Stimulated activated CD4-positive, alpha-beta T cell treated with anti-CD3 and anti-CD28 coated beads, TNF-alpha, amount 100 ng/mL, for 4 hours (primary cell): ENCODE measurements around the gene TMEM25.
A peak's percentile ranks its signal among the peaks of the same experiment; 100 is the strongest.
"Not testable (repeated sequence)": the region's sequence is repeated elsewhere in the genome, so short reads cannot be mapped to it uniquely, and the experiment has no call there.

Source experiments
- DNase-seq, 3 experiments: peaks; one replicate each; pipeline ENCODE4 v3.0.0-alpha.2; 2020; ENCODE audit warnings: low read depth in 3 of 3

Gene TMEM25

DNA sequence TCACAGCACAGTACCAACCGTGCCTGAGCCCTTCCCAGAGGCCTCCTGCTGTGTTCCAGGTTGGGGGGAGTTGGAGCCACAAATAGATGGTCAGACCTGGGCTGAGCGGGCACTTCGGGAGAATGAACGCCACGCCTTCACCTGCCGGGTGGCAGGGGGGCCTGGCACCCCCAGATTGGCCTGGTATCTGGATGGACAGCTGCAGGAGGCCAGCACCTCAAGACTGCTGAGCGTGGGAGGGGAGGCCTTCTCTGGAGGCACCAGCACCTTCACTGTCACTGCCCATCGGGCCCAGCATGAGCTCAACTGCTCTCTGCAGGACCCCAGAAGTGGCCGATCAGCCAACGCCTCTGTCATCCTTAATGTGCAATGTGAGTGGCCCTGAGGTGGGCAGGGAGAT lies 1.1 kb downstream of the TMEM25 start:
- no peak for DNase-seq

DNA sequence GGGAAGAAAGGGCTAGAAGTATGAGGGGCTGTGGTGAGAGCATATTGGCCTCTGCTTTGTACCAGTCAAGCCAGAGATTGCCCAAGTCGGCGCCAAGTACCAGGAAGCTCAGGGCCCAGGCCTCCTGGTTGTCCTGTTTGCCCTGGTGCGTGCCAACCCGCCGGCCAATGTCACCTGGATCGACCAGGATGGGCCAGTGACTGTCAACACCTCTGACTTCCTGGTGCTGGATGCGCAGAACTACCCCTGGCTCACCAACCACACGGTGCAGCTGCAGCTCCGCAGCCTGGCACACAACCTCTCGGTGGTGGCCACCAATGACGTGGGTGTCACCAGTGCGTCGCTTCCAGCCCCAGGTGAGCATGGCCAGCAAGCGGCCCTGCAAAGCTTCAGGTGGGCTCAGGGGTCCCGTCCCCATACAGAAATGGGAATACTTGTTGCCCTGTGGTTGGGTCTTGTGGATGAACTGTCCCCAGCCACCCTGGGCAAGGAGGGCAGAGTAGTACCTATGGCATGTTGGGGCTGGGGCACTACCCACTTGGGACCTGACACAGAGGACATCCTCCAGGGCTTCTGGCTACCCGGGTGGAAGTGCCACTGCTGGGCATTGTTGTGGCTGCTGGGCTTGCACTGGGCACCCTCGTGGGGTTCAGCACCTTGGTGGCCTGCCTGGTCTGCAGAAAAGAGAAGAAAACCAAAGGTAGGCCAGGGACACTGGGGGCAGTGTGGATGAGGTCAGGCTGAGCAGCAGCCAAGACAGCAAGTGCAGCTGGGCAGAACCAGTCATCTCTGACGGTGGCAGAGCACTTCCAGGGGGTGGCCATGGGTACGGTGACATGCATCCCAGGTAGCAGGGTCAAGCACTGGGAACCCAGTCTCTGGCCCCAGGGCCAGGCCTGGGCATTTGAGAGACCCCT lies 2.1 kb downstream of the TMEM25 start:
- no peak for DNase-seq

DNA sequence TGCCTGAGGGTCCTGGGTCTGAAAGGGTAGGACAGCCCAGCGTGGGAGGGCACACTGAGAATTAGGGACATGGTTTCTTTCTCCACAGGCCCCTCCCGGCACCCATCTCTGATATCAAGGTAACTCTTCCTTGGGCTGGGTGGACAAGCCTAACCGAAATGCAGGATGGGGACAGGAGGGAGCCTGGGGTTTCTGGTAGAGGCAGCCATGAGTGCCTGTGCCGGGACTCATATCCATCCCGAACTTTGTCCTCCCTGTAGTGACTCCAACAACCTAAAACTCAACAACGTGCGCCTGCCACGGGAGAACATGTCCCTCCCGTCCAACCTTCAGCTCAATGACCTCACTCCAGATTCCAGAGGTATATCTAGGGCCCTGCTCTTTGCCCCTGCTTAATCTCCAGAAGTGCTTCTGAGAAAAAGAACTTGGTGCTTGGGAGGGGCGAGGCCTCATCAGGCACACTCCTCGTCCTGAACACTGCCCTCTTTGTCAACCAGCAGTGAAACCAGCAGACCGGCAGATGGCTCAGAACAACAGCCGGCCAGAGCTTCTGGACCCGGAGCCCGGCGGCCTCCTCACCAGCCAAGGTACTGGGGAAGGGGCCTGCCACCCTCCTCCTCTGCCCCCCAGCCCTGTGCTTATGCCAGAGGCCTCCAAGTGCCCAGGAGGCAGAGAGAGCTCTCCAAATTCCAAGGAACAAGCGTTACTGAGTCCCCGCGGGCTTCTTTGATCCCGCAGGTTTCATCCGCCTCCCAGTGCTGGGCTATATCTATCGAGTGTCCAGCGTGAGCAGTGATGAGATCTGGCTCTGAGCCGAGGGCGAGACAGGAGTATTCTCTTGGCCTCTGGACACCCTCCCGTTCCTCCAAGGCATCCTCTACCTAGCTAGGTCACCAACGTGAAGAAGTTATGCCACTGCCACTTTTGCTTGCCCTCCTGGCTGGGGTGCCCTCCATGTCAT lies 3.1 kb downstream of the TMEM25 start:
- no peak for DNase-seq

DNA sequence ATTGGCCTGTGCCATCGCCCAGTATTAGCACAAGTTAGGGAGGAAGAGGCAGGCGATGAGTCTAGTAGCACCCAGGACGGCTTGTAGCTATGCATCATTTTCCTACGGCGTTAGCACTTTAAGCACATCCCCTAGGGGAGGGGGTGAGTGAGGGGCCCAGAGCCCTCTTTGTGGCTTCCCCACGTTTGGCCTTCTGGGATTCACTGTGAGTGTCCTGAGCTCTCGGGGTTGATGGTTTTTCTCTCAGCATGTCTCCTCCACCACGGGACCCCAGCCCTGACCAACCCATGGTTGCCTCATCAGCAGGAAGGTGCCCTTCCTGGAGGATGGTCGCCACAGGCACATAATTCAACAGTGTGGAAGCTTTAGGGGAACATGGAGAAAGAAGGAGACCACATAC lies 4.3 kb downstream of the TMEM25 start:
- DNase-seq: no peak

DNA sequence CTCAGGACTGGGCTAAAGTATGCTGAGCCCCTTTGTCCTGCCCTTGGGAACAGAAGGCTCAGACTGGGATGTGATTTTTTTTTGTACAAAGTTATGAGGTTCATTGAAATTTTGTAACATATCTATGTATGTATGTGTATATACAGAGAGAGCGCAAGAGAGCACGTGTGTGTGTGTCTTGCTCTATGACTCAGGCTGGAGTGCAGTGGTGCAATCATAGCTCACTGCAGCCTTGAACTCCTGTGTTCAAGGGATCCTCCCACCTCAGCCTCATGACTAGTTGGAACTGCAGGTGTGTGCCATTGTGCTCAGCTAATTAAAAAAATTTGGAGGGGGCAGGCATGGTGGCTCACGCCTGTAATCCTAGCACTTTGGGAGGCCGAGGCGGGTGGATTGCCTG lies 5.7 kb downstream of the TMEM25 start:
- DNase-seq: no peak

DNA sequence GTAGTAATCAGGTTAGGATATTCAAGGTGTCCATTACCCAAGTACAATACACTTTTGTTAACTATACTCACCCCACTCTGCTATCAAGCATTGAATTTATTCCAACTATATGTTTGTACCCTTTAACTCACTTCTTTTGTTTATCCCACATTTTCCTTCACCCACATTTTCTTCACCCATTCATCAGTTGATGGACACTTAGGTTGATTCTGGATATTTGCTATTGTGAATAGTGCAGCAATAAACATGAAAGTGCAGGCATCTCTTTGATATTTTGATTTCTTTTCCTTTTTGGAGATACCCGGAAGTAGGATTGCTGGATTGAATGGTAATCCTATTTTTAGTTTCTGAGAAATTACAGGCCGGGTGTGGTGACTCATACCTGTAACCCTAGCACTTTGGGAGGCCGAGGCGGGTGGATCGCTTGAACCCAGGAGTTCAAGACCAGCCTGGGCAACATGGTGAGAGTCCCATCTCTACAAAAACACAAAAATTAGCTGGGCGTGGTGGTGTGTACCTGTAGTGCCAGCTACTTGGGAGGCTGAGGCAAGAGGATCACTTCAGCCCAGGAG lies 6.5 kb downstream of the TMEM25 start:
- no peak for DNase-seq

DNA sequence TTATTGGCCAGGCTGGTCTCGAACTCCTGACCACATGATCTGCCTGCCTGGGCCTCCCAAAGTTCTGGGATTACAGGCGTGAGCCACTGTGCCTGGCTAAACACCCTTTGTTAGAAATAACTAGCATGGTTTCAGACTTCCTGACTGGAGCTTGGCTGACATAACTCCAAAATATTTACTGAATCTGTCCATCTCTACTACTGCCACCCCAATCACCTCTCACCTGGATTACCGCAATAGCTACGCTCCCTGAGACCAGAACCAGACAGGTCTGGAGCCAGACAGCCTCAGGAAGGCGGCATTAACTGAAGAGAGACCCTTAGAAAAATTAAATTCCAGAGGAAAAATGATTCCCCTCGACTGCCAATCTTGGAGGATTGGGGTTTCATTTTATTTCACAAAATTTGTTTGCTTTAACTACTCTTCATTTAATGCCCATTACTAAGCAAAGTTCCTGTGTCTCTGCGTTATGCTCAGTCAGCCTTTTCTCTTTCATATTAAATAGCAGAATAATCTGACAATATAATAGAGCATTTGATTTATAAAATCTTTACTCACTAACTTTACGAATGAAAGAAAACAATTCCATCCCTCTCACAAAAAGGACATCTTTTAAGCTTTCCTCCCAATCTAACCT lies 13.1 kb downstream of the TMEM25 start:
- DNase-seq: no peak

DNA sequence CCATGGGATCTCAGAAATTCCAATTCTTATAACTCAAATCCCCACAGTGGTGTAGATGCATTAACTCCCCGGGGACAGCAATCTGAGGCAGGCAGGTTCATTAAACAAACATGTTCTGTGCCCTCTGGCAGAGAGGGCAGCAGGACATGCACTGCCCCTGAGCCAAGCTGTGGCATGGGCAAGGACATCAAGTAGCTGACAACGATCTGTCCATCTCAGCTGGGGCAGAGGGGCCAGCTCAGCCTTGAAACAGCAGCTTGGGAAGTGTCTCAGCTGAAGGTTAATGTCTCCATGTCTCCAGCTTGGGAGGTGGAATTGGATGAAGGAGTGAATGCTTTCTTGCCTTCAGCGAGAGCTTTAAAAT lies 13.6 kb downstream of the TMEM25 start:
- DNase-seq: no peak

DNA sequence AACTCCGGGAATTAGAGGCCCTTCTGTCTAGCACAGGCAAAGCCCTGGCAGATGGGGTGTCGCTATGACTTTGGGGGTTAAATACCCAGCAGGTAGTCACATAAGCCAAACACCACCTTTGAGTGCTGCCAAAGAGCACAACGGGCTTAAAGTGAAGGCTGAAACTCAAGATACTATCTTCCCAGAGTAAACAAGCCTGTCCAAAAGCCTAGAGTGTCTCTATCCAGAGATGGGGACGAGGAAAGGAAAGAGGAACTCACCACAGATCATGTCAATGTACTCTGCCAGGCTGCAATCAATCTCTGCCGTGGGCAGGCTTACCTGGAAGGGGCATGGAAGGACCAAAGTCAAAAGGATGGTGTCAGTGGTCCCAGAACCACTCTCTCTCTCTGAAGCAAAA lies 14.5 kb downstream of the TMEM25 start:
- DNase-seq: no peak

DNA sequence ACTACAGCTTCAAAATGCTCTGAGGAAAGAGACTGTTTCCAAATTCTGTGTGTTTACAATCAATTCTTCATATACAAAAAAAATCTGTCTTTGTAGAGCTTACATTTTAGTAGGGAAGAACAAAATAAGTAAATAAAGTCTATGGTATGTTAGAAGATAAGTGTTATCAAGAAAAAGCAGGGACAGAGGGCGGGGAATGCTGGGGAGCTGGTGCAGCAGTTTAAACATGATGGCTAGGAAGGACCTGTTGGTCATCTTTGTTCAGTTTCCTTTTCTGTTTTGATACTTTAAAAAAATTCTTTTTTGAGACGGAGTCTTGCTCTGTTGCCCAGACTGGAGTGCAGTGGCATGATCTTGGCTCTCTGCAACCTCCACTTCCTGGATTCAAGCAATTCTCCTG lies 16.1 kb downstream of the TMEM25 start:
- DNase-seq: no peak

DNA sequence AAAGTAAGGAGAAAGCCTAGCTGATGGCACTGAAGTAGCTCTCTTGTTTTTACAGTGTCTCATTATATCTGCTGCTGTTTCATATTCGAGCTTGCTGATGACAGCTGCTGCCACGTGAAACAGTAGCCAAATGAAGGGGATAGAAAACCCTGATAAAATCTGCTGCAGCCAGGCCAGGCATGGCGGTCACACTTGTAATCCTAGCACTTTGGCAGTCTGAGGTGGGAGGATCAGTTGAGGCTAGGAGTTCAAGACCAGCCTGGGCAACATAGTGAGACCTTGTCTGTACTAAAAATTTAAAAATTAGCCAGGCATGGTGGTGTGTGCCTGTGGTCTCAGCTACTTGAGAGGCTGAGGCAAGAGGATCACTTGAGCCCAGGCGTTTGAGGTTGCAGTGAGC lies 21.3 kb downstream of the TMEM25 start:
- DNase-seq: no peak

DNA sequence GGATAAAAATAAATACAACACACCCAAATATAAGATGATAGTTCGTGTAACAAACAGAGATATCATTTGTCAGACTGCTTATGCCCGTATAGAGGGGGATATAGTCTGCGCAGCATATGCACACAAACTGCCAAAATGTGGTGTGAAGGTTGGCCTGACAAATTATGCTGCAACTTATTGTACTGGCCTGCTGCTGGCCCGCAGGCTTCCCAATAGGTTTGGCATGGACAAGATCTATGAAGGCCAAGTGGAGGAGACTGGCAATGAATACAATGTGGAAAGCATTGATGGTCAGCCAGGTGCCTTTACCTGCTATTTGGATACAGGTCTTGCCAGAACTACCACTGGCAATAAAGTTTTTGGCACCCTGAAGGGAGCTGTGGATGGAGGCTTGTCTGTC lies 29.8 kb downstream of the TMEM25 start:
- DNase-seq: no peak

DNA sequence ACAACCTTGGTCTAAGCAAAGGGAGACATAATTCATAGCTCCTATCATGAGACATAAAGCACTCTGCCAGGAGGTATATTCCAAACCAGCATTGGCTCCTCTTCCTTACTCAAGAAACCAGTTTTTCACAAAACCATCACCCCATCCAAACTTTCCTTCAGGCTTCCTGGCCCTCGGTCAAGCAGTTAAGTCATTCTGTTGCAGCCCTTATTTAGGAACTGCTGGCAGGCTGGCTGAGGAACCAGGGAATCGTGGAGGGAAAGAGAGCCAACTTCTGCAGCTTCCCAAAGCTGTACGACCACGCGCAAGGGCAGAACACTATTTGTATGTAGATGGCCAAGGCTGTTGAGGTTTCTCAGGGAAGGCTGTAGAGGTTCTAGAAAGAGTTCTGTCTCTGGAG lies 34.1 kb downstream of the TMEM25 start:
- no peak for DNase-seq

DNA sequence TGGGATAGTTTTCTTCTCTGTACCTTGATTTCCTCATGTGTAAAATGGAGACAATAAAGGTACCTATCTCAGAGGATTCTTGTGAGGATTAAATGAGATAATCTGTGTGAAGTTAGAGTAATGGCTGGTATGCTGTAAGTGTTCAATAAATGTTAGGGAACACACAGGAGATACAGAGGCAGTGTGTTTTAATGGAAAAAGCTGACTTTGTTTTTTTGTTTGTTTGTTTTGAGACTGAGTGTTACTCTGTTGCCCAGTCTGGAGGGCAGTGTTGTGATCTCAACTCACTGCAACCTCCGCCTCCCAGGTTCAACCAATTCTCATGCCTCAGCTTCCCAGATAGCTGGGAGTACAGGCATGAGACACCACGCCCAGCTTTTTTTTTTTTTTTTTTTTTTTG lies 38.7 kb downstream of the TMEM25 start:
- DNase-seq: no peak

DNA sequence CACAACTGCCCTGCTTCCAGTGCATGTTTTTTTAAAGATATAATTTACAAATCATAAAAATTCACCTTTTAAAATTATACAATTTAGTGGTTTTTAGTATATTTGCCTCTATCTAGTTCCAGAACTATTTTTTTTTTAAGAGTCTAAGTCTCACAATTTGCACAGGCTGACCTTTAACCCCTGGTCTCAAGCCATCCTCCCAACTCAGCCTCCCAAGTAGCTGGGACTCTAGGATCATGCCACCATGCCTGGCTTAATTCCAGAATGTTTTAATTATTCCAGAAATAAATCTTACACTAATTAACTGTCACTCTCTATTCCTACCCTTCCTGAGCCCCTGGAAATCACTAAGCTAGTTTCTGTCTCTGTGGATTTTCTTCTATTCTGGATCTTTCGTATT lies 39.8 kb downstream of the TMEM25 start:
- no peak for DNase-seq

DNA sequence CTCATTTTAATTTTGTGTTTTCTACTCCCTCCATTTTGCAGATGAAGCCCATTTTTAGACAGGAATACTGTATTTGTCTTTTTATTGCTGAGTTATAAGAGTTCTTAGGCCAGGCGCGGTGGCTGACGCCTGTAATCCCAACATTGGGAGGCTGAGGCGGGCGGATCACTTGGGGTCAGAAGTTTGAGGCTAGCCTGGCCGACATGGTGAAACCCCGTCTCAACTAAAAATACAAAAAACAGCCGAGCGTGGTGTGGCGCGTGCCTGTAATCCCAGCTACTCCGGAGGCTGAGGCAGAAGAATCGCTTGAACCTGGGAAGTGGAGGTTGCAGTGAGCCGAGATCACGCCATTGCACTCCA lies 40.7 kb downstream of the TMEM25 start:
- peak in 1 of 3 experiments; percentile 9 for DNase-seq

DNA sequence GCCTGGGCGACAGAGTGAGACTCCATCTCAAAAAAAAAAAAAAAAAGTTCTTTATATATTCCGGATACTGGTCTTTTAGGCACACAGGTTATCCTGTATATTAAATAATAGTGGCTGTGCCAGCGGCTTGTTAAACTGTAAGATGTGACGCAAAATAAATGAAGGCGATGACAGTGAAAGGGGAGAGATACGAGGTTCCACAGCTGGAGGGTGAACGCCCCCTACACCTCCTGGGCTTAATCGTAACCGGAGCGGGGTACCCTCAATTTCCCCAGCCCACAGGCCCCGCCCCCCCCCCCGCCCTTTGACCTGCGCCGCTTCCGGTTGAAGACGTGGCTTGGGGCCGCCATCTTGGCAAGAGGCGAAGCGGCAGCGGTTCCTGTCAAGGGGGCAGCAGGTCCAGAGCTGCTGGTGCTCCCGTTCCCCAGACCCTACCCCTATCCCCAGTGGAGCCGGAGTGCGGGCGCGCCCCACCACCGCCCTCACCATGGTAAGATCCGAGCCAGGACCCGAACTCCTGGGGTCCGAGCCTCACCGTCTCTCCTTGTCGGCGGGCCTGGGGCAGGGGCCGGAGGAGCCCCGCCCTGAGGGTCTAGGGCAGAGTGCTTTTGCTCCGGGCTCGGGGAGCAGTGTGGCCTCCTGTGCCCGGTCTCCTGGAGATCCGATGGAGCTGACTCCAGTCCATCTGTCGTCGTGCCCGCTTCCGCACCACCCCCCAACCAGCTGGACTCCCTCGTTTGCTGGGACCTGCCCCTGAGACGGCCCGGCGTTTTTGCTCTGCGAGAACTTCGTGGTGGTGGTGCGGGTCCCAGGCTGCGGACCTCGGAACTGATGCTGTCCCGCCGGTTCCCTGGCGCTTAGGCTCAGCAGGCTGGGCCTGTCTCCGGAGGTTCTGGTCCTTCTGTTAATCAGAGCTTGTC lies 41.3 kb downstream of the TMEM25 start, which contains the start of gene ARCN1:
ARCN1 (plus strand) TSS at position 349 of the 920 bp plus-strand sequence; CDS start at position 488, 139 bp downstream.
- DNase-seq: peak; percentile 53 to 66 (median 64)

DNA sequence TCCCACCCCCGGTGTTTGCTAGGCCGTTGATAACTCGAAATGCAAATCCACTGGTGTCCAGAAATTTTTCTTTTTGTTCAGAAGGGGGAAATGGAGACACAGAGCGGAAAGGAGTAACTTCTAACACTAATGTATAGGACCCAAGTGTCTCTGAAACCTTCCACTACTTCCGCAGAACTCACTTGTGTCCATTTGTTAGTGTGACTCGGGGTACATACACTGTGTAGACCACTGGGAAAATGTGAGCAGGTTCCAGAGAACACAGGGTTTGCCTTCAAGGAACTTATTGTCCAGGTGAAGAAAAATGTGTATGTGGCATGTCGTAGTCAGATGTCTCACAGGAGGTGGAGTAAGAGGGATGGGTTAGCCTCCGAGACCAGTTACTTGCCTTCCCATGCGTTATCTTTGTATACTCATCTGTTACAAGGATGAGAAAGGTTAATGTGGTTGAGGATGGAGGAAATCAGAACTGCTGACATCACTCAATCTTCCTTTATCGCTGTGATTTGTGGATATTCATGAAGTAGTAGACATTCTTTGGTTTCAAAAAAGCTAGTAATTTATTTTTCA lies 42.1 kb downstream of the TMEM25 start:
- no peak for DNase-seq

DNA sequence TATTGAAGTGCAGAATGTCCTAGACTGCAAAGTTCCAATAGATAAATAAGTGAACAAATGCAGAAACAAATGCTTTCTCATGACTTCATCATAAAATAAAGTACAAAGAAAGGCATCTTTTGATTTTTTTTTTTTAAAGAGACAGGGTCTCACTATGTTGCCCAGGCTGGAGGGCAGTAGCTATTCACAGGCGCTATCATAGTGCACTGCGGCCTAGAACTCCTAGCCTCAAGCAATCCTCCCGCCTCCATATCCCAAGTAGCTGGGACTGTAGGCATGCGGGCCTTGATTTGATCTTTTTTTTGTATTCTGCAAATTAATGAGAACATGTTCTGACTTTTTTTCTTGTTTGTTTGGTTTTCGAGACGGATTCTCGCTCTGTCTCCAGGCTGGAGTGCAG lies 43.6 kb downstream of the TMEM25 start:
- no peak for DNase-seq

DNA sequence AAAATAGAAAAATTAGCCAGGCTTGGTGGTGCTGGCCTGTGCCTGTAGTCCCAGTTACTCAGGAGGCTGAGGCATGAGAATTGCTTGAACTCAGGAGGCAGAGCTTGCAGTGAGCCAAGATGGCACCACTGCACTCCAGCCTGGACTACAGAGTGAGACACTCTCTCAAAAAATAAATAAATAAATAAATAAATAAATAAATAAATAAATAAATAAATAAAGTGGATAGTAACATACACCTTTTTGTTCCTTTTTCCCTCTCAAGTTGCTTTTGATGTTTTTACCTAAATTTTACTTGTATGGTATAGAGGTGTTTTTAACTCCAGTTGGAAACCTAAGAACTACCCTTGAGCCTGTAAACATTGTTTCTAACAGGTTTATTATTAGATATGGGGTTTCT lies 47.0 kb downstream of the TMEM25 start:
- DNase-seq: not testable (repeated sequence)
